HG03520 (cell line): Measurements from ENCODE around the gene SENP6.
"Not testable (repeated sequence)": the region's sequence is repeated elsewhere in the genome, so short reads cannot be mapped to it uniquely, and the experiment has no call there.

ENCODE experiments used
- ATAC-seq: cut with Tn5 transposase; IDR thresholded peaks from one replicate; pipeline ENCODE4 v1.9.1; 2021; ENCODE audit warnings: mild to moderate bottlenecking, moderate library complexity; ENCODE audit not compliant: unreplicated experiment

Gene SENP6

DNA sequence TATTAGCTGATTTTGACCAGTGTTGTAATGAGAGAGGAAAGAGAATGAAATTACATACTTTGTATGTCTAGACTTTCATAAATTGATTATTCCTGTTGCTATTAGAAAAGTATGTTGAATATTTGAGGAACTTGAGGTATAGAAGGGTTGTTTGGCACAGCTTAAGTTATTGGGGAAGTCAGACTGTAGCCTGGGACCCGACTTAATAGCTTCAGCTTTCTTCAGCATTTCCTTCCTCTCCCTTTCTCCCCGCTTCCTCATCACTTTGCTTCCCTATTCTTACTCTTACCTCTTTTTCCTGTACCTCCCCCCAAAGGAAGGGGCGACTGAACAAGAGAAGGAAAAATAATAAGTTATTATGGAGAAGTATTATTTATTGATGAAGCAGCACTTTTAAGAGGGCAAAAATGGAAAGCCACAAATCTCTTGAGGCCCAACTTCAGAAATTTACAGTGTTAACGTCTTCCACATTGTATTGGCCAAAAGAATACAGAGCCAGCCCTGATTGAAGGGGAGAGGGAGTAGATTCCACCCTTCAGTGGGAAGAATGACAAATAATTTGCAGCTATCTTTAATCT, 7.4 kb downstream of the SENP6 start:
- no peak for ATAC-seq

DNA sequence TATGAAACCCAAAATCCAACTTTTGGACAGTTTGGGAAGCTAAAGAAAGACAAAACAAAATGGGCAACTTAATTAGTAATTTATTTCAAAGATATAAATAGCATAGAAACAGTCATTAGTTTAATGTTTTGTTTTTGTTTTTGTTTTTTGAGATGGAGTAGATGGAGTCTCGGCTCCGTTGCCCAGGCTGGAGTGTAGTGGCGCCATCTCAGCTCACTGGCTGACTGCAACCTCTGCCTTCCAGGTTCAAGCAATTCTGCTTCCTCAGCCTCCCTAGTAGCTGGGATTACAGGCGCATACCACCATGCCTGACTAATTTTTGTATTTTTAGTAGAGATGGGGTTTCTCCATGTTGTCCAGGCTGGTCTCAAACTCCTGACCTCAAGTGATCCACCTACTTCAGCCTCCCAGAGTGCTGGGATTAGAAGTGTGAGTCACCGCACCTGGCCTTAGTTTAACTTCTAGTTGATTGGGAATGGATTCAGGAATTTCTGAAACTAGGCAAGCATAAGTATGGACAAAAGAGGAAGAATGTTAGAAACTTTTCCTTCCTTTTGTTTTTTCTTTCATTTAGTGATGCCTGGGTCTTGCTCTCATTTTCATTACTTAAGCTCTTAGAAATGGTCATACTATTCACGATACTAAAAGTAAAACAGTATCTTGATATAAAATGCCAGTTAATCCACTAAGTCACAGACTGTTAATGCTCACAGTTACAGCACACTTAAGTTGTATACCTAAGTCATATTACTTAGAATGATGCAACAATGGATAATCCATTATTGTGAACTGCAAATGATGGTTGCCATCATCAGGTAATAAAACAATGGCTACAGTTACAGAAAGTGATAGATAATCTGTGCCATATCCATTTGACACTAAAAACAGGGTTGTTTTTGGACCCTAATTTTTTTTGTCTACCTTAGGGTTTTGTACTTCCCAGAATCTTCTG, 8.2 kb downstream of the SENP6 start:
- no peak for ATAC-seq

DNA sequence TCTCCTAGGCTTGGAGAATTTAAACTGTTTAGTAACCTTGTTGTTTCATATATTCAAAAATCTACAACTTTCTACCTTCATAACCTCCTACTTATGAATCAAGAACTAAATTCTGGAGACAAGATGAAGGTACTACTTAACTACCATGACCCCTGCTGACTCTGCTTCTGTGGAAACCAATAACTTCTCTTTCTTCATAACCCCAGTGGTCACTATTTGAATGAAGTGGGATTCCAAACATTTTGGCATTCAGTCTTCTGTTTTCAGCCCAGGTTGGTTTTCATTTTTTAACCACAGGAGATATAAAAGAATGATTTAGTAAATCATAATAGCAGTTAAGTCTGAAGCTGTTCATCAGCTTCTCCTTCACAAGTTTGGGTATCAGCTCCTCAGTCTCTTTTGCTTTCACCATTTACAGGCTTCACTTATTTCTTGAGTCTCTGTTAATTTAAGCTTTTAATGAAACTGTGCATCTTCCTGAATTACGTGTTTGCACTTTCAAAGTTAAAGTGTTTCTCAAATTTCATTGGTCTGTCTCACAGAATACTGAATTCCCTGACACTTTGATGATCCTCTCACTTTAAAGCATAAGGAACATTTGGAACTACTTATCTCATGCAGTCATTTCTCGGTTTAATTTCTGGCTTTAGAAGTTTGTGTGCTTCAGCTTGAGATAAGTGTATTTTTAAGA, 9.5 kb downstream of the SENP6 start:
- no peak for ATAC-seq

DNA sequence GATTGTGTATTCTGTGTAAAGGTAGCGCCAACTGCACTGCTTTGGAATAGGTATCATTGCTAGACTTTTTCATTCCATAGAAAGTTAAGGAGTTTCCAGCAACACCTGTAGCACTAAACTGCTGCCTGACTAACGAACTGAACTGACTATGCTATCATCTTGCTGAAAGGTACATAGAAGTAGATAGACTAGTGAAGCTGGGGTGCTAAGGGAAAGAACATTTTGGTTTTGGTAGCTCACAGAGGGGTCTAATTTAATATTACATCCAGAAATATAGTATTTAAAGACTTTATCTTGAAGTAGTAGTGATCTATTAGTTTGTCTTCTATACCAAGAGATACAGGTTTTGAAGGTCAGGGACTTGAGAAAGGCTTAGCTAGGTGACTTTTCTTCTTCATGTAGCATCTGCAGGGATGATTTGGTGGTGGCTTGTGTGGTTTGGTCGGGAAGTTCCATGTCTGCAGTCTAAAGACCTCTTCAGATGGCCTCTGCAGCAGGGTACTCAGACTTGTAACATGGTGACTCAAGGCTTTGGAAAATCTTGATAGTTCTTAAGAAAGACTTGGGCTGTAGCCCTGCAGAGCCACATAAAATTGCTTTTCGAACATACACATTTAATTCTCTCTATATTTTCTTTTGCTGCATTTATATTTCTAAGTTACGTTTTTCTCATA, 10.2 kb downstream of the SENP6 start:
- peak; percentile 36 for ATAC-seq

DNA sequence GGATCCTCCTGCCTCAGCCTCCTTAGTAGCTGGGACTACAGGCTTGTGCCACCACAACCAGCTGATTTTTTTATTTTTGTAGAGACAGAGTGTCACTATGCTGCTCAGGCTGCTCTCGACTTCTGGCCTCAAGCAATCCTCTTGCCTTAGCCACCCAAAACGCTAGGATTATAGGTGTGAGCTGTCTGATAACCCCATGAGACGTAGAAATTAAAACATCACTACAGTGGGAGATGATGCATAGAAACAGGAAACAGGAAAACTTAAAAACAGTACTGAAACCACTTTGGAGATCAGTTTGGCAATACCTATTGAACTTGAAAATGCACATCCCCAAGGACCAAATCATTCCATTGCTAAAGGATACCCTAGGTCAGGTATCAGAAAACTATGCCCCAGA, 10.8 kb downstream of the SENP6 start:
- ATAC-seq = no peak

GRCh38 chr6:75613056-75613501, 11.4 kb downstream of the SENP6 start:
- no peak for ATAC-seq

GRCh38 chr6:75618437-75618836, 16.8 kb downstream of the SENP6 start:
- no peak for ATAC-seq

GRCh38 chr6:75619230-75619899, 17.7 kb downstream of the SENP6 start:
- ATAC-seq = no peak

GRCh38 chr6:75620381-75621304, 19.0 kb downstream of the SENP6 start:
- ATAC-seq = no peak

GRCh38 chr6:75621846-75622245, 20.2 kb downstream of the SENP6 start:
- ATAC-seq = no peak

- ATAC-seq = no peak
Observed at GRCh38 chr6:75623491-75623890, 21.8 kb downstream of the SENP6 start.

DNA sequence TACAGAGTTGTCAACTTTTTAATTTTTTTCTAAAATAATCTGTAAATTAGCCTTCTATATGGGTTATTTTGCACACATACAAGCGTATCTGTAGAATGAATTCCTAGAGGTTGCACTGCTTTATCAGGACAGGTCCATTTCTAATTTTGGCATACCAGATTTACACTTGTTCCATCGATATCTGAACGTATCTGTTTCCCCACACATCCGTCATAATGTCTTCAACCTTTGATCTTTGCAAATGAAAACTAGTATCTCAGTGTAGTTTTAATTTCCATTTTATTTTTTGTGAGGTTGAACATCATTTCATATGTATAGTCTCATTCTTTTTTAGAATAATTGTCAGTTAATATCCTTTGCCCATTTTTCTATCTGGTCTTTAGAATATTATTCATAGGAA, 22.7 kb downstream of the SENP6 start:
- no peak for ATAC-seq

DNA sequence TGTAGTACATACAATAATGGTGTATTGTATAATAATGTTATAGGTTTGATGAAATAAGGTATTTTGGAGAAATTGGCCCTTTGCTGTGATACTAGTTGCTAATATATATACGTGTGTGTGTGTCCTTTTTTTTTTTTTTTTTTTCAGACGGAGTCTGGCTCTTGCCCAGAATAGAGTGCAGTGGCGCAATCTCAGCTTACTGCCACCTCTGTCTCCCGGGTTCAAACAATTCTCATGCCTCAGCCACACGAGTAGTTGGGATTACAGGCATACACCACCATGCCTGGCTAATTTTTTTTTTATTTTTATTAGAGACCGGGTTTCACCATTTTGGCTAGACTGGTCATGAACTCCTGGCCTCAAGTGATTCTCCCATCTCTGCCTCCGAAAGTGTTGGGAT, 23.3 kb downstream of the SENP6 start:
- no peak for ATAC-seq

DNA sequence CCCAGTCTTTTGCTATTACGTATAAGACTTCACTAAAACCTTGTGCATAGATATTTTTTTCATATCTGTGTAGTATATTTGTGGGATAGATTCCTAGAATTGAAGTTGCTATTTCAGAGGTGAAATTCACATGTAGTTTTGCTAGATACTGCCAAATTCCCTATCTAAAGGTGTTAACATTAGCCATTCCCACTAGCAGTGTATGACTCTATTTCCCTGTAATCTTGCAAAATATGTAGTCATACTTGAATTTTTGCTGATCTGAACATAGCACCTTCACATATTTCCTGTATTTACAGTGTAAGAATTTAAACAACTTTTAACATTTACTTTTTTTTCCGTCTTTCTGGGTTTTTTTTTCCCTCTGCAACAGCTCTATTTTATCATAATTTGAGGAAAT, 24.9 kb downstream of the SENP6 start:
- no peak for ATAC-seq

DNA sequence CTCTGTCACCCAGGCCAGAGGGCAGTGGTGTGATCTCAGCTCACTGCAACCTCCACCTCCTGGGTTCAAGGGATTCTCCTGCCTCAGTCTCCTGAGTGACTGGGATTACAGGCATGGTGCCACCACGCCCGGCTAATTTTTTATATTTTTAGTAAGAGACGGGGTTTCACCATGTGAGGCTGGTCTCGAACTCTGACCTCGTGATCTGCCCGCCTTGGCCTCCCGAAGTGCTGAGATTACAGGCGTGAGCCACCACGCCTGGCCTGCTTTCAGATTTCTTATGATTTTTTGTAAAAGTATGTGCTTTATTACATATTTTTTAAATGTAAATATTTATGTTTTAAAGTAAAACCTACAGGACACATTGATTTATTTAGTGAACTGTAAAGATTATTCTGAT, 26.0 kb downstream of the SENP6 start:
- not testable (repeated sequence) for ATAC-seq

GRCh38 chr6:75631859-75632635, 30.4 kb downstream of the SENP6 start:
- ATAC-seq = no peak

- no peak for ATAC-seq
Observed at GRCh38 chr6:75633045-75633444, 31.4 kb downstream of the SENP6 start.

GRCh38 chr6:75642311-75642710, 40.6 kb downstream of the SENP6 start:
- no peak for ATAC-seq

GRCh38 chr6:75643173-75643572, 41.5 kb downstream of the SENP6 start:
- no peak for ATAC-seq
